ENCODE results near the gene SPR. TPM values are rescaled to one million over a fixed set of nuclear protein-coding genes. Genes with fewer than 3 reads are reported as not detected.

The SPR gene
- total and polyA plus RNA-seq, 3 donors from 2014 or later: 15.7 to 27.6 (median 21.7) TPM

GRCh38 chr2:72926811-72927465, 39.7 kb downstream of the SPR start:
- WGBS, 2 donors: 68 to 79% methylated on average over 6 of the region's 6 CpGs
- Histone ChIP-seq H3K27ac (no peak overlapping the region), H3K4me1 (peaks cover 5% of the 10 kb centered on the region), H3K9me3 (no peaks in the 10 kb centered on the region), H3K4me3 (no peak overlapping the region), H3K36me3 (ENCODE audit: low read depth, missing control alignments) (no peaks in the 10 kb centered on the region), H3K27me3 (no peaks in the 10 kb centered on the region)
- intact Hi-C loops (cut with DNase I; ENCODE audit: low total_unique reads): no loop called here
- DNase-seq: no peak
- TF ChIP-seq CTCF (IDR thresholded peaks at IDR 0.05) (no peak), POLR2A (IDR thresholded peaks at IDR 0.05) (no peak)

GRCh38 chr2:72927619-72928550, 40.7 kb downstream of the SPR start:
- H3K27me3 ChIP-seq: no peaks in the 10 kb centered on the region

GRCh38 chr2:72929010-72929409, 41.8 kb downstream of the SPR start:
- no peaks in the 10 kb centered on the region for H3K36me3 ChIP-seq (ENCODE audit: low read depth, missing control alignments)
- H3K9me3 ChIP-seq: no peaks in the 10 kb centered on the region
- H3K27me3 ChIP-seq: no peaks in the 10 kb centered on the region
- DNase-seq: no peak
- intact Hi-C loops (cut with DNase I; ENCODE audit: low total_unique reads): no loop called here
- 35 to 60% methylated on average over 1 of the region's 1 CpG for WGBS, 2 donors
- H3K27ac ChIP-seq: no peak overlapping the region
- H3K4me1 ChIP-seq: peaks cover 5% of the 10 kb centered on the region
- TF ChIP-seq POLR2A (IDR thresholded peaks at IDR 0.05): no peak
- no peak for TF ChIP-seq CTCF (IDR thresholded peaks at IDR 0.05)
- H3K4me3 ChIP-seq: no peak overlapping the region

More at GRCh38 chr2:72927619-72928550, 40.7 kb downstream of the SPR start:
- Histone ChIP-seq H3K36me3 (ENCODE audit: low read depth, missing control alignments) (no peaks in the 10 kb centered on the region), H3K9me3 (no peaks in the 10 kb centered on the region), H3K27ac (no peak overlapping the region), H3K4me1 (peaks cover 5% of the 10 kb centered on the region), H3K4me3 (no peak overlapping the region)
- DNase-seq: no peak
- intact Hi-C loops (cut with DNase I; ENCODE audit: low total_unique reads): no loop called here
- TF ChIP-seq CTCF (IDR thresholded peaks at IDR 0.05) (no peak), POLR2A (IDR thresholded peaks at IDR 0.05) (no peak)
- 91 to 93% methylated on average over 8 of the region's 8 CpGs for WGBS, 2 donors

GRCh38 chr2:72931280-72931910, 44.2 kb downstream of the SPR start:
- Histone ChIP-seq H3K27me3 (no peaks in the 10 kb centered on the region), H3K4me3 (no peak overlapping the region), H3K36me3 (ENCODE audit: low read depth, missing control alignments) (no peaks in the 10 kb centered on the region), H3K4me1 (no peaks in the 10 kb centered on the region), H3K9me3 (no peaks in the 10 kb centered on the region), H3K27ac (no peak overlapping the region)
- DNase-seq: no peak
- intact Hi-C loops (cut with DNase I; ENCODE audit: low total_unique reads): no loop called here
- TF ChIP-seq POLR2A (IDR thresholded peaks at IDR 0.05) (no peak), CTCF (IDR thresholded peaks at IDR 0.05) (no peak)
- 92 to 96% methylated on average over 14 of the region's 14 CpGs for WGBS, 2 donors

Measured in testis (tissue), 3 donors.